Inflammatory macrophage treated with lipopolysaccharide for 4 hours (primary cell): Measurements from ENCODE around the gene CFAP99.

Experiments
- DNase-seq: peaks from one replicate; pipeline ENCODE4 v3.0.0-alpha.2; 2020

Gene CFAP99

DNA sequence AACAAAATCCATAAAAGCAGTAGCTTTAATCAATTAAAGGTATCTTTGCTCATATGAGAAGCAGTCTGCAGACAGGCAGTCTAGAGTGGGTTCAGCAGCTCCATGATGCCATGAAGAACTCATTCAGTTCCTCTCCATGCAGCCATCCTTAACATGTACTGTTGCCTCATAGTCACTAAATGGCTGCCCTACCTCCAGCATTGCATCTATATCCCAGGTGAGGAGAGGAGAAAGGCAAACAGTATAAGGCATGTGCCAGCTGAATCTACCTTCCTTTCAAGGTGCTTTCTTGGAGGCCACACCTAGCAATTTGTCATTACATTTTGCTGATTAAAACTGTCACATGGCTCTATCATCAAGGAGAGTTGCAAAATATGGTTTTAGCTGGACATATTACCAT is 13.2 kb downstream of the CFAP99 start:
- no peak for DNase-seq

DNA sequence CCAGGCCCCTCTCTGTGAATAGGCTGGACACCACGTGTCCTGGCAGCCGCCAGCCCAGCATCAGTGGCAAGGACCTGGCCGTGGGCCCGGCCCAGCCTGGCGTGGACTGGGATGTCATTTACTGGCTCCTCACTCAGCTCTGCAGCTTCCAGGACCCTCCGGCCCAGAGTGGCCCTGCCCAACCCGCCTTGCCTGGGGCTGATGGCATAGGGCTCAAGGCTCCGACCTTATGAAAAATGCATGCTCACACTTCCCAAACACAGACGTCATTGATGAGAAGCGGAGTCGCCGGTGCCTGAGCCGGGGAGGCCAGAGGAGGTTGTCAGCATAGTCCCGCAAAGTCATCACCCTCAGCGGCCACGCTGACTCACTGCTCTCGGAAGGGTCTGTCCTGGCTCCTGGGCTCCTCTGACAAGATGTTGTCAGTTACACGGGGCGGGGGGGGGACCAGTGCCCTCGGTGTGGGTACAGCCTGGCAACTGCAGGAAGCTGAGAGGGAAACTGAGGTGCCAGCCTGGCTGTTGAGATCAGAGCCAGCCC is 14.3 kb downstream of the CFAP99 start:
- DNase-seq: no peak

DNA sequence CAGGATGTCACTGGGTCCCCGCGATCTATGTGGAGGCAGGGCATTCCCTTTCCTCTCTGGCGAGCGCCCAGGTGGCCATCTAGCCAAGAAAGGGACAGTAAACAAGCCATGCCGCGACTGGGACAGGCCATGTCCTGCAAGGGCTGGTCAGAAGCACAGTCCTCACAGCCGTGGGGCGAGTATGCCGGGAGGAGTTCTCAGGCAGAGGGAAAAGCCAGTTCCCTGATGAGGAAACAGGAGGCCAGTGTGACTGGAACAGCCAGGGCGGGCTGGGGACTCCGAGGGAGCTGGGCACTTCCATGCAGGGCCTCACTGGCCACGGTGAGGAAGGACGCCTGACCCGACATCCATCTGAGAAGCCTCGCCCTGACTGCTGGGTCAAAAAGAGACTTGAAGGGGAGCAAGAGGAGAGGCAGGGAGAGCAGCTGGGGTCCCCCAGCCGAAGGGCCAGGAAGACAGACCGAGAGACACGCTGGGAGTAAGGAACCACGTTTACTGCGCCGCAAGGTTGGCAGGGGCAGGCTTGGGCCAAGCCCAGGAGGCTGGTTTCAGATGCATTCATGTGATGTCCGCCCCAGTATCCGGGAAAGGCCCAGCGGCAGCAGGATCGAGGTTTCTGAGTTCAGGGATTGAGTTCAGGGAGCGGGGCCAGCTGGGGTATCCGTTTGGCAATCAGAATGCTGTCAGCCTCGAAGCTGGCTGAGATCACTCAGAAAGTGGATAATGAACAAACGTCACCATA is 15.0 kb downstream of the CFAP99 start:
- no peak for DNase-seq

DNA sequence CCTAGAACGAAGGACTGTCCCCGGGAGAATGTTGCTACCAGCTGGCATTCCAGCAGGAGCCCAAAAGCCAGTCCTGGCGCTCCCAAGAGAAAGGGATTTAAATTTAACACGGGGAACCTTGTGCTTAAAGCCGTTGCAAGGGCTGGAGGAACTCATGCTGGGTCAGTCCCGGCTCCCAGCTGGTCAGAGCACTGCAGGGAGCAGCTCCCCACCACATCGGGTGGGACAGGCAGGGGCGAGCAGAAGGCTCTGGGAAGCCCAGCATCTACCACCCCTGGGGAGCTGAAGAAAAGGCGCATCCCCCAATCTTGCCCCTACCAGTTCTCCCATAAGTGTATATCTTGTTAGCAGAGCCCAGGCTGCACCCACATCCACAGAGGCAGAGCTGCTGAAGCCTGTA is 15.7 kb downstream of the CFAP99 start:
- no peak for DNase-seq

DNA sequence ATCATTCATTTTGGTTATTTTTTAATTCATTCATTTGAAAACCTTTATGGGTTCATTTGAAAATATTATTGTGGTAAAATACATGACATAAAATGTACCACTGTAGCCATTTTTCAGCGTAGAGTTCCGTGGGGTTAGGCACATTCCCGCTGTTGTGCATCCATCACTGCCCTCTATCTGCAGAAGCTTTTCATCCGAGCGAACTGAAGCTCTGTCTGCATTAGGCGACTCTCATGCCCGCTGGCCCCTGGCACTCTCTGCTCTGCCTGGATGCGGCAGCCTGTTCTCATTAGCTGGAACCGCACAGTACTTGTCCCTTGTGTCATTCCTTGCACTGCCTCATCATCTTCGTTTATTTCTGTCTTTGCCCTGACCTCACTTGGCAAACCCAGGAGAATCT is 17.5 kb downstream of the CFAP99 start:
- no peak for DNase-seq

DNA sequence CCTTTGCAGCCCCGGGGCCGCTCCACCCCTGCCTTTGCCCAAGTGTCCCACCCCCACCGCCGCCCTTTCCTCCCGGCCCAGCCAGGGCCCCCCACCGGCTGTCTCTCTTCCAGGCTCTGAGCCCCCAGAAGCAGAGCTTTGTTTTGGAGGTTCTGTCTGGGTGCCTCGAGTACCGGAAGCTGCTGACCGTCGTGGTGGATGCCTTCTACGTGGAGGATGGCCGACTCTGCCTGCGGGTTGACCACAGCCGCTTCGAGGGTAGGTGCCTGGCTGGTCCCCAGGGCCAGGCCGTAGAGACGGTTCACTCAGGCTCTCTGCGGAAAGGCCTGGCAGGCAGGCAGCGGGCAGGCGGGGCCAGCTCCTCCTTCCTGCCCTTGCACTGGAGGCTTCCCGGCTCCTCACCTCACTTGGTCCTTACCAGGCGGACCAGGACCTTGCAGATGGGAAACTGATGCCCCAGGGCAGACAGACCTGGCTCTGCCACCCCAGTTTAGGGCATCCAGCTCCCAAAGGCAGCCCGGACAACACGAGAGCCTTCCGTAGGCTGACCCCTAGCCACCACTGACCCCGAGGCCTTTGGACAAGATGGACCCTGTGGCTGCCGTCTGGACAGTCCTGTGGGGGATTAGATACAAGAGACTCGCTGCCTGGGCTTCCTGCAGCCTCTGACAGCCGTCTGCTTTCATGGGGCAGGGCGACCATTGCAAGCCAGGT is 18.2 kb downstream of the CFAP99 start:
- no peak for DNase-seq

DNA sequence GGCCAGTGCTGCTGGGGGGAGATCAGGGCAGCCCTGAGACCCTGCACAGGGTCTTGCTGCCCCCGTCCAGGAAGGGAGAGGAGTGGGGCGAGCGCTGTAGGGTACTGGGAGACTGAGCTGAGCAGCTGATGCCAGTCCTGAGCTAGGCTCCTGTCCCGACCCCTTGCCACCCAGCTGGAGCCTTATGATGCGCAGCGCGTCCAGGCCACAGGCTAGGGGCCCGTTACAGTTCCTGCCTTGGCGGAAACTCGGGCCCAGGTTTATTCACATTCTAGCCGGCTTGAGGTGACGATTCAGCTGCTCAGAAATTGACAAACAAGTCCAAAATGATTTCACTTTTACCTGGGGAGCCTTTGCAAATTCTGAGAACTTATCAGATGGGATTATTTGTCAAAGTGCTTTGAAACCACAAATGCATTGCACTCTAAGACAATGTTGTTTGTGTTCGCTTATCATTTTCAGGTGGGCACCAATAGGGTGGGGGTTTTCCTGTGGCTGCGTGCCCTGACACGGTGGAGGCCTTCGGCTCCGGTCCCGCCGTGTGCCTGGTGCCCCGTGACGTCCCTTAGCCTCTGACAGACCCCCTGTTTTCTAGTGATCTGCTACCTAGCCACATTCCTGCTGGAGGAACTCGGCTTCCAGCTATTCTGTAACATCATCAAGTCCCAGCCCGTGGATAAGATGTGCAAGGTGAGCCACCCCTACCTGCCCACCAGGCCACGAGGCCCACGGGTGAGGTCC is 18.9 kb downstream of the CFAP99 start:
- DNase-seq: no peak

DNA sequence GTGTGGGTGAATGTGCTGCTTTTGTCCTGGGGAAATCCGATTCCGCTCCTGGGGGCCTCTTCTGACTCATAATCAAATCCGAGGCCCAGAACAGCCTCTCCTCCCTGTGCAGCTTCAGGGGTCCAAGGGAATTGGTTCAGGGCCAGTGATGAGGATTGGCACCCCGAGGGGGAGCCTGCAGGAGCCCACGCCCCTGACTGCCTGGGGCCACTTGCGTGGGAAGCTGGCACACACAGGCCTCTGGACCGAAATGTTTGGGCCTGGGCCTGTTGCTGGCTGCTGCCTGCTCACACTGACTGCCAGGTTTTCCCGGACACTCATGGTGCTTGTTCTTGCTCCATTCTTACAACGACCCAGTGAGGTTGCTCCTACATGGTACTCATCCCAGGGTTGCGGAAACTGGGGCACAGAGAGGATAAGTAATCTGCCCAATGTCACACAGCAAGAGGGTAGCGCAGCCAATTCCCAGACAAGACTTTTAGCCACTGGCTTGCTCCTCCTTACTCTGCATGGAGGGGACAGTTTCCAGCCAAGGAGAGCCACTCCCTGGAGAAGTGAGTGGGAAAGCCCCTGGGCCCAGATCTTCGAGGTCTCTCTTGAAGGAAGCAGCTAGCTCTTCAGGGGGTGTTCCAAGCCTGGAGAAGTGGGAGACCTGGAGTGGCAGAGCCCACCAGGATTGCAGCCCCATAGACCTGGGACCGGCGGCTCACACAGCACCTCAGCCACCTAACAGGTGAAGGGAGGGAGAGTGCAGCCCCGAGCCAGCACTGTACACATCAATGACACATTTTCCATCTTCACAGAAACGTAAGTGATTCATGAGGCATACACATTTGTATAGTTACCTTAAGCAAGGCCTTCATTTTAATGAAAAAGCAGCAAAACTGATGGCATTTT is 20.3 kb downstream of the CFAP99 start:
- DNase-seq: no peak

DNA sequence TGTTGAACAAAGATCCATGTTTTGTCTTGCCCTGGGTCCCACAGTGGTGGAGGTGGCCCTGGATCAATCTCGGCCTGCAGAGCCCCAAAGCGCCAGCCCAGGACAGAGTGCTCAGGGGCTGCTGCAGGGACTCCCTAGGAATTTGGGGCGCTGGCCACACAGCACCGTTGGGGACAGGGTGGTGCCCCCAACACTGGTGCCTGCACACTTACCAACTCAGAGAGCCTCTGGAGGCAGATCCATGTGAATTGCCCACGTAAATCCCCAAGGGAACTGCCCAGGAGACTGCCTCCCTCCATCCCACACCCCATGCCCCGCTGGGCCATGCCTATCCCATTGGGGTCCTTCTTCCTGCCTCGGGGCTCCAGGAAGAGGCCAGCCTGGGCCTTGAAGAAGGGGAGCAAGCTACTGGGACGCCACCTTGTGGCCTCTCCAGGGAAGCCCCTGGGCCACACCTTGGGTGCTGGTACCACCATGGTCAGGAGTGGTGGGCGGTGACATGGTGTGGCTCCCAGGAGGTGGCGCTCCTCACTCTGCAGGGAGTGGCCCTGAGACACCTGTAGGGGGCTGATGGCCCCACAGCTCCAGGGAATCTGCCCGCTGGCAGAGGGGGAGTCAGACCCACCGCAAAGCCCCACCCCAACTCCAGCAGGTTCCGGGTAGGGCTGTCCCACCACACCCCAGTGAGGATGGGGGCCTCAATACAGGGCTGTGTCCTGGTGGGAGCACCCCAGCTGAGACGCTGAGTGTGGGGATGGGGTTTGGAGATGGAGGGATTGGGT is 22.8 kb downstream of the CFAP99 start:
- peak; percentile 66 for DNase-seq

DNA sequence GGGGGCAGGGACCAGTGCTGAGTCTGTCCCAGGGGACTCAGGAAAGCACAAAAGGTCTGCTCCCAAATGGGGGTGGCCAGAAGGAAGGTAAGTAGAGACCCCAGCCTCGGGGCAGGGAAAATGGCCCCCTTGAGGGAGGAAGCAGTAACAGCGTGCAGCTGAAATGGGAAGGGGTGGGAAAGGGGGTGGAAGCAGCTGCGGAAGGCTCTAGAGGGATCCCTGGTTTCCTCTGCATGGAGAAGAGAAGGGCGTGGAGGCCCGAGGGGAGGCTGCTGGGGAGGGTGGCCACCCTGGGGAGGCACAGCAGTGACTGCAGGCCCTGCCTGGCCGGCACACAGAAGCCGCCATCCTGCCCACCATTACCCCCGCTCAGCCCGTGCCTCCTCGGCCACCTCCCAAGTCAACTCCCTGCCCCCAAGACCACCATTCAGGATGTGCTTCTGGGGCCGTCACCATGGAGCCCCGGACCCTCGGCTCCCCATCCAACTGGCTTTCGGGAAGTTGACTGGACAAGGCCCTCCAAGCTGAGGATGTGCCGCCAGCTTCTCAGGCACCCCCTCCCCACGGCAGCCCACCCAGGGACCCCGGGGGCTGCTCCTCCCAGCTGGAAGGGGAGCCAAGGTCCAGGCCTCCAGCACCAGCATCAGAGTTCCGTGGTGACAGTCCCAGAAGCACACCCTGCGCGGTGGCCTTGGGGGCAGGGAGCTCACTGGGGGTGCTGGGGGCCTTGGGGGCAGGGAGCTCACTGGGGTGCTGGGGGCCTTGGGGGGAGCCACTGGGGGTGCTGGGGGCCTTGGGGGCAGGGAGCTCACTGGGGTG is 23.6 kb downstream of the CFAP99 start:
- no peak for DNase-seq

DNA sequence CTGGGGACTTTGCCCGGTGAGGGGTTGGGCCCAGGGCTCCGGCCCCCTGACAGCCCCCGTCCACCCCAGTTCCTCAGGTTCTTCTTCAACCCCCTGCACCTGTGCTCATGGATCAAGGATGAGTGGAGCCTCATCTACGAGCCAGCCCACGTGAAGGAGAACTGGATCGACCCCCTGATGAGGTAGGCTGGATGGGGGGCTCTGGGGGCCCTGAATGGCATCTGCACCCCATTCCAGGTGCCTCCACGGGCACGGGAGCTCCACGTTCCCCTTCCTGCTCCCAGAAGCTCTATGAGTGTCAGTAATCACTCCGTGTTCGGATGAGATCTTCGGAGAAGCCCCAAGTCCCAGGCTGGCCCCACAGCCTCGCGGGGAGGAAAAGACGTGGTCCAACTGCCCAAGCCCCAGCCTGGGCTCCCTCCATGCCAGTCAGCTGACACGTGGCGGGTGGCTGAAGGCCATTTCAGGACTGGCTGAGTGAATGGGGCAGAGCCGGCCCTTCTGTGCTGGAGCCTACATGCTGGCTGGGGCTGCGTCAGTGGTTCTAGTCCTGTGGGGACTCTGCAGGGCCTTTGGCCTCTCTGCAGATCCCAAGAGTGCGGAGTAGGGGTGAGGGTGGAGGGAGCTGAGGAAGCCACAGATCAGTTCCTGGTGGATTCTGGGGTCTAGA is 24.4 kb downstream of the CFAP99 start:
- DNase-seq: no peak

DNA sequence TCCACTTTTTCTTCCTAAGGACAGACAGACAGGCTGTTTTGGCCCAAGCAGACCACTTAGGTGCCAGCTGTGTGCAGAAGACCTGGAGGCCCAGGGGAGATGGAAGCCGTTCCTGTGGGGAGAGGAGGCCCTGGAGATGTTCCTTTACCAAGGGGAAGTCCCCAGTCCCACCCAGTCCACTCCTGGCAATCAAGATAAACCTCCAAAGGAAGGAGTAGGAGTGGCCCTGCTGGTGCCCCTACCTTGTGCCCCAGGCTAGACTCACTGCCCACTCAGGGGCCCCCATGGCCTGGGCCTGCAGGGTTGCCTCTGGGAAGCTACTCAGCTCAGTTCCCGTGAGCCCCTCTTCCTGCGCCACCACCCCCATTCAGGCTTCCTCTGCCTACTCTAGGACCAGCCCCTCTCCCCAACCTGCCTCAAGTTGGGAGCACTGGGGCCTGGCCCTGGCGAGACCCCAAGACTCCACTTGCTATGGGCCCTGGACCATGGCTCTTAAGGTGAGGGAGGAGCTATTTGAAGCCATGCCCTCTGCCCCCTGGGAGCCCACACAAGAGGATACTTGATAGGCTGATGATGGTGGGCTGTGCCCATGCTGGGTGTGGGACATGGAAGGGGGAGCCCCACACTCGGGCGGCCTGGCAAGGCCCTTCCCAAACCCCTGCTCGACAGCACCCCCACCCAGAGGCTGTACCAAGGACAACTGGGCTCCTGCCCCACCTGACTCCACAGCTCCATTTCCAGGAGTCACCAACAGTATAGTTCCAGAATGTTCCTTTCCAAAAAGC is 25.4 kb downstream of the CFAP99 start:
- no peak for DNase-seq

DNA sequence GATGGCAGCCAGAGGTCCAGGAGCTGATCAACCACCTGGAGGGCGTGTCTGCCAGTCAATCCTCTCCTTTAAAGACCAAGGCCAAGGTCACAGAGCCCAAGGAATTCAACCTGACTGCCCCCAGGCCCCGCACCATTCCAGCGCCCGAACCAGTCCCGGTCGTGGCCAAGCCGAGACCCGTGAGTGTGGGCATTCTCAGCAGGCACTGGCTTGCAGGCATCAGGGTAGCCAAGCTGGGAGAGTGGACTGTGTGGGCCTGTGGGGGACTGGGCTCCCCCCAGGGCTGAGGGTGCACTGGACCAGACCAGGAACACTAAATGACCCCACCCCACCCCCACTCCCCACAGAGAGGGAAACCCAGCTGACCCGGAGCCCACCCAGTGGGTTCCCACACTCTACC is 26.4 kb downstream of the CFAP99 start:
- DNase-seq: no peak

DNA sequence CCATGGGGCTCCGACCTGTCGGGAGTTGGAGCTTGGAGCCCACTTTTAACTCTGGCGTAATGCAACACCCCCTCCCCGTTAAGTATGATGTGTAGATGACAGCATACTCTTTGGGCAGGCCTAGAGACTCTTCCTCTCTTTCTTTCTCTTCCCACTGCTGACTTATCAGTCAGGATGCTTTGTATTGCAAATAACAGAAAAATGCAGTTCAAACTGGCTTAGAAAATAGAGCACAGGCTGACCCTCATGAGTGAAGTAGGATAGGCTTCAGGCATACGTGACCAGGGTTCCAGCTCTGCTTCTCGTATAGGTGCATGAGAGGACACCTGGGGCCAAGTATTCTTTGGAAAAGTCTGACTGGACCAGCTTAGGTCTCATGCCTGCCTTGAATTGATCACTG is 26.8 kb downstream of the CFAP99 start:
- DNase-seq: no peak

DNA sequence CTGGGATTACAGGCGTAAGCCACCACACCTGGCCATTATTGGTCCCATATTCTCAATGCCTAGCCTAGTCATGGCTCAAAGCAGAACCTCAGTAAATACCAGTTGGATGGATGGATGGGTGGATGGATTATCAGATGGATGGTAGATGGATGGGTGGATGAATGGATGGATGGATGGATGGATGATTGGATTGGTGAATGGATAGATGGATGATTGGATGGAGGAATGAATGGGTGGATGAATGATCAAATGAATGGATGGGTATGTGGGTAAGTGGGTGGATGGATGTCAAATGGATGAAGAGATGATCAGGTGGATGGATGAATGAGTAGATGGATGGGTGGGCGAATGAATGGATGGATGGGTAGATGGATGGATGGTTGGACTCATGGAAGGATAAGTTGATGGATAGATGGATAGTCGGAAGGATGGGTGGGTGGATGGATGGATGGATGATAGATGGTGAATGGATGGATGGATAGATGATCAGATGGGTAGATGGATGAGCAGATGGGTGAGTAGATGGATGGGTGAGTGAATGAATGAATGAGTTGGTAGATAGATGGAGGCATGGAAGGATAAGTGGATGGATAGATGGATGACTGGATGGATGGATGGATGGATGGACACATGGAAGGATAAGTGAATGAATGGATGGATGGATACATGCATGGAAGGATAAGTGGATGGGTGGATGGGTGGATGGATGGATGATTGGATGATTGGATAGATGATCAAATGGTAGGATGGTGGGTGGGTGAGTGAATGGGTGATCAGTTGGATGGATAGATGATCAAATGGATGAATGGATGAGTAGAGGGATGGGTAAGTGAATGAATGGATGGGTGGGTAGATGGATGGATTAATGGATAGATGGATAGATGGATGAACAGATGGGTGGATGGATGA is 28.2 kb downstream of the CFAP99 start:
- no peak for DNase-seq

DNA sequence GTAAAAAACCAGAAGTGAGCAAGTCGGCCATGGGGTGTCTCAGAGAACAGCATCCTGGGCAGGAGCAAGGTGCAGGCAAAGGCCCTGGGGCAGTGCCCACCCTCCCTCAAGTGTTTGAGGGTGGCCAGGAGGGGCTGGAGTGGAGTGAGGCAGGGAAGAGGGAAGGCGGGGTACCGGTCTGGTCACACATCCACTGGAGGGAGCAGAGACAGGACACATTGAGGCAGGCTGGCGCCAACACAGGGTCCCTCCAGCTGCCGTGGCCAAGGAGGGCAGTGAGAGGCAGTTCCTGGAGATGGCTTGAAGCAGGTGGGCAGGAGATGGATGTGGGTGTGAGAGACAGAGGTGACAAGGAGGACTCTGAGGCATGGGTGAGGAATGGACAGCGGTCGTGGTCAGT is 29.8 kb downstream of the CFAP99 start:
- no peak for DNase-seq

DNA sequence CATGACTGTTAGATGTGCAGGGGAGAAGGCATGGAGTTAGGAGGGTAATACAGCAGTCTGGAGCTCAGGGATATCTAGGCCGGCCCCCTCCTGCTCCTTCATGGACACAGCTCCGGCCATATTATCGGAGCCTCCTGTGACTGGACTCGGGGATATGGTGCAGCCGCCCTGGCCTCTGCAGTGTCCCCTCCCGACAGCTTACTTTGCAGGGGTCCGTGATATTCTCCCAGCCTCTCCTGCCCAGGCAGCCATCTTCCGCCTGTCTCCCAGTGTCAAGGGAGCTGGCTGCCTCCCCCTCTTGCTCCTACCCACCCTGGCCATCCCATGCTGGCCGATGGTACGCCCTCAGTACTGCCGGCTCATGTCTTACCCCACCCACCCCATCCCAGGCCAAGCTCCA is 30.3 kb downstream of the CFAP99 start:
- DNase-seq: no peak
